SU-DHL-6 (cell line): ENCODE measurements around the gene TTC27.

Experiments used
- H2AFZ ChIP-seq: fragments of 200-600 bp; sonication (generic); 2 replicates; pipeline ENCODE4 v1.6.1; 2014; ENCODE audit warnings: low read depth, mild to moderate bottlenecking, moderate library complexity, mixed read lengths, antibody characterized with exemption, low read length; ENCODE audit not compliant: severe bottlenecking
- H3F3A ChIP-seq: fragments of 200-600 bp; shearing (Covaris generic); 2 replicates; pipeline ENCODE4 v1.6.0; 2016; ENCODE audit warnings: antibody characterized with exemption, mild to moderate bottlenecking; ENCODE audit not compliant: insufficient read depth
- H3K27ac ChIP-seq: fragments of 200-600 bp; sonication (generic); 2 replicates; pipeline ENCODE4 v1.5.1; 2016; ENCODE audit warnings: low read depth, mild to moderate bottlenecking, low read length, moderate library complexity, mixed read lengths
- H3K27me3 ChIP-seq: fragments of 200-600 bp; sonication (generic), shearing (Covaris generic); 2 replicates; pipeline ENCODE4 v1.6.0; 2014; ENCODE audit warnings: mild to moderate bottlenecking, low read length
- H3K36me3 ChIP-seq: fragments of 200-600 bp; sonication (generic); 2 replicates; pipeline ENCODE4 v1.6.1; 2014; ENCODE audit warnings: mild to moderate bottlenecking, low read length, mixed read lengths
- H3K4me2 ChIP-seq: fragments of 300-600, 200-600 bp; shearing (Covaris generic), sonication (generic); 2 replicates; pipeline ENCODE4 v1.6.0; 2014; ENCODE audit warnings: low read length, low read depth, mild to moderate bottlenecking; ENCODE audit not compliant: poor library complexity, severe bottlenecking
- H3K4me3 ChIP-seq: fragments of 200-600 bp; sonication (generic); 2 replicates; pipeline ENCODE4 v1.5.1; 2014; ENCODE audit warnings: antibody characterized with exemption, low read length, mild to moderate bottlenecking, mixed read lengths; ENCODE audit not compliant: insufficient read depth, poor library complexity, severe bottlenecking
- H3K79me2 ChIP-seq: fragments of 200-600 bp; sonication (generic); 2 replicates; pipeline ENCODE4 v1.6.1; 2014; ENCODE audit warnings: mild to moderate bottlenecking, low read length, moderate library complexity; ENCODE audit not compliant: insufficient read depth
- H3K9ac ChIP-seq: fragments of 200-600 bp; sonication (generic); 2 replicates; pipeline ENCODE4 v1.7.0; 2014; ENCODE audit warnings: mild to moderate bottlenecking, low read length
- H3K9me2 ChIP-seq: fragments of 200-600 bp; sonication (generic); replicated peaks from 2 replicates; pipeline ENCODE4 v1.6.1; 2014; ENCODE audit warnings: low read length; ENCODE audit not compliant: insufficient read depth
- H3K9me3 ChIP-seq: fragments of 200-600 bp; sonication (generic); 2 replicates; pipeline ENCODE4 v1.6.1; 2014; ENCODE audit warnings: low read length, mixed read lengths; ENCODE audit not compliant: insufficient read depth
- H4K20me1 ChIP-seq: fragments of 200-600 bp; sonication (generic); 2 replicates; pipeline ENCODE4 v1.6.1; 2014; ENCODE audit warnings: low read depth, mild to moderate bottlenecking, antibody characterized with exemption, low read length, moderate library complexity, mixed read lengths
- EZH2phosphoT487 ChIP-seq: fragments of 200-600 bp; sonication (generic), shearing (Covaris generic); conservative IDR thresholded peaks from 2 replicates; pipeline ENCODE4 v1.6.1; 2018; ENCODE audit warnings: mild to moderate bottlenecking, antibody characterized with exemption, low read length, moderate library complexity, mixed read lengths
- TF ChIP-seq, protein P1 (sequence below): fragments of 200-600 bp; sonication (generic); IDR thresholded peaks from one replicate; pipeline ENCODE4 v1.5.1; 2017; ENCODE audit warnings: antibody characterized with exemption, mild to moderate bottlenecking, low read length, moderate library complexity; ENCODE audit not compliant: insufficient read depth, poor library complexity, severe bottlenecking

TTC27 gene

DNA sequence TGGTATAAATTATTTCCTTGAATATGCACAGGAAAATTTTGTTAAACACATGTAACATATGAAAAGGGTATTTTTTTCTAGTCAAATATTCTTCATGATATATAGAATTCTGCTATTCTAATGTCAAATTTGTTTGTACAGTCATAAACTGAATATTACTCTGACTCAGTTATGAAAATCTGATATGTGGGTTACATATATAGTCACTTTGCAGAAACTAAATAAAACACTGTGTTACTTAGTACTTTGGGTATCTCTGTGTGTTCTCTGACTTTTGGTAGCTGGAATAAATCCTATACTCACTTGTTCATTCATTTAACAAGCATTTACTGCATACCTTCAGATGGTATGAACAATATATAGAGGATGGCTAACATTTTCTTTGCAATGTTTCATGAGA, 159.4 kb downstream of the TTC27 start:
- no peak overlapping the region for H3K9ac ChIP-seq
- H4K20me1 ChIP-seq: no peaks in the 10 kb centered on the region
- H2AFZ ChIP-seq: no peak overlapping the region
- peaks cover 15% of the 10 kb centered on the region; the same call in 1 of the 2 replicates for H3K36me3 ChIP-seq
- no peak overlapping the region for H3K27ac ChIP-seq
- no peaks in the 10 kb centered on the region for H3K9me3 ChIP-seq
- no peak for TF ChIP-seq EZH2phosphoT487
- TF ChIP-seq, protein P1, sequence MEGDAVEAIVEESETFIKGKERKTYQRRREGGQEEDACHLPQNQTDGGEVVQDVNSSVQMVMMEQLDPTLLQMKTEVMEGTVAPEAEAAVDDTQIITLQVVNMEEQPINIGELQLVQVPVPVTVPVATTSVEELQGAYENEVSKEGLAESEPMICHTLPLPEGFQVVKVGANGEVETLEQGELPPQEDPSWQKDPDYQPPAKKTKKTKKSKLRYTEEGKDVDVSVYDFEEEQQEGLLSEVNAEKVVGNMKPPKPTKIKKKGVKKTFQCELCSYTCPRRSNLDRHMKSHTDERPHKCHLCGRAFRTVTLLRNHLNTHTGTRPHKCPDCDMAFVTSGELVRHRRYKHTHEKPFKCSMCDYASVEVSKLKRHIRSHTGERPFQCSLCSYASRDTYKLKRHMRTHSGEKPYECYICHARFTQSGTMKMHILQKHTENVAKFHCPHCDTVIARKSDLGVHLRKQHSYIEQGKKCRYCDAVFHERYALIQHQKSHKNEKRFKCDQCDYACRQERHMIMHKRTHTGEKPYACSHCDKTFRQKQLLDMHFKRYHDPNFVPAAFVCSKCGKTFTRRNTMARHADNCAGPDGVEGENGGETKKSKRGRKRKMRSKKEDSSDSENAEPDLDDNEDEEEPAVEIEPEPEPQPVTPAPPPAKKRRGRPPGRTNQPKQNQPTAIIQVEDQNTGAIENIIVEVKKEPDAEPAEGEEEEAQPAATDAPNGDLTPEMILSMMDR: no peak
- no peak overlapping the region for H3K4me3 ChIP-seq
- no peak overlapping the region for H3K4me2 ChIP-seq
- H3K9me2 ChIP-seq: no peaks in the 10 kb centered on the region
- H3F3A ChIP-seq: no peaks in the 10 kb centered on the region
- H3K79me2 ChIP-seq: no peaks in the 10 kb centered on the region
- no peaks in the 10 kb centered on the region for H3K27me3 ChIP-seq

DNA sequence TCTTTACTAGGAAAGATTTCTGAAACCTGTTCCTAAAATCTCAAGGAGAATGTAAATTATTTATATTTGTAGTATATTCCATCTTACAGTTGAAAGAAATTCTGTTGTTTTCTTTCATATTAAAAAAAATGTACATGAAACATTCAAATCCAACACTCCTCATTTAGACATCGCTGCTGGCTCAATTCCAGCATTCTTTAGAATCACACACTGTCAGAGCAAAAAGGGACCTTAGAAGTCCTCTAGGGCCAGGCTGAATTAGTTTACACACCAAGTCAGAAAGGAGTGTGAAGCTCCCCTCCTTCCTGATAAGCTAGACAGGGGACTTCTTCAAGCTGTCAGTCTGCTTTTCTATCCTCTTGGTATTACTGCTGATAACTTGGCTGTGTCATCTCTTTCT, 160.3 kb downstream of the TTC27 start:
- H2AFZ ChIP-seq: no peak overlapping the region
- H3K27me3 ChIP-seq: no peaks in the 10 kb centered on the region
- H3K79me2 ChIP-seq: no peaks in the 10 kb centered on the region
- H3K4me3 ChIP-seq: no peak overlapping the region
- peaks cover 6% of the 10 kb centered on the region; the same call in 1 of the 2 replicates for H3K36me3 ChIP-seq
- H4K20me1 ChIP-seq: no peaks in the 10 kb centered on the region
- H3F3A ChIP-seq: no peaks in the 10 kb centered on the region
- H3K9me3 ChIP-seq: no peaks in the 10 kb centered on the region
- H3K9me2 ChIP-seq: no peaks in the 10 kb centered on the region
- H3K27ac ChIP-seq: no peak overlapping the region
- TF ChIP-seq, protein P1: no peak
- no peak for TF ChIP-seq EZH2phosphoT487
- H3K9ac ChIP-seq: no peak overlapping the region
- H3K4me2 ChIP-seq: no peak overlapping the region

DNA sequence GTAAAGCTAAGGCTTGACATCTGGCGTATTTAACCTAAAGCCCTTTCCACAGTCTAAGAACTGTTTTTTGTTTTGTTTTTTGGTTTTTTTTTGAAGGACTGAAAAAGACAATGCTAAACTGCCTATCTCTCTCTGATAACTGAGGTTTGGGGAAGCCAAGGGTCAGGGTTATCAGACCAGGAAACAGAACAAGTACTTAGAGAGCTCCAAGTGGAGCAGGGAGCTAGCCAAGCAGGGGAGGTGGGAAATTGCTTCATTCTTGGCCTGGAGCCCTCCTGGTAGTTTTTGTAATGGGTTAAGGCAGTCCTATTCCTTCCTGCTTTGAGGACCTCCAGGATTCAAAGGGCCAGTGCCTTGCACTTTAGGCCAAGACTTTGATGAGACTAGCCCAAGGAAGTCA, 164.6 kb downstream of the TTC27 start:
- Histone ChIP-seq H3F3A (no peaks in the 10 kb centered on the region), H3K36me3 (no peaks in the 10 kb centered on the region), H3K9me3 (no peaks in the 10 kb centered on the region), H3K9ac (no peak overlapping the region), H3K9me2 (no peaks in the 10 kb centered on the region), H3K27ac (no peak overlapping the region), H3K4me2 (no peak overlapping the region), H4K20me1 (no peaks in the 10 kb centered on the region), H3K4me3 (no peak overlapping the region), H3K79me2 (no peaks in the 10 kb centered on the region), H2AFZ (no peak overlapping the region), H3K27me3 (no peaks in the 10 kb centered on the region)
- TF ChIP-seq, protein P1: no peak
- no peak for TF ChIP-seq EZH2phosphoT487

DNA sequence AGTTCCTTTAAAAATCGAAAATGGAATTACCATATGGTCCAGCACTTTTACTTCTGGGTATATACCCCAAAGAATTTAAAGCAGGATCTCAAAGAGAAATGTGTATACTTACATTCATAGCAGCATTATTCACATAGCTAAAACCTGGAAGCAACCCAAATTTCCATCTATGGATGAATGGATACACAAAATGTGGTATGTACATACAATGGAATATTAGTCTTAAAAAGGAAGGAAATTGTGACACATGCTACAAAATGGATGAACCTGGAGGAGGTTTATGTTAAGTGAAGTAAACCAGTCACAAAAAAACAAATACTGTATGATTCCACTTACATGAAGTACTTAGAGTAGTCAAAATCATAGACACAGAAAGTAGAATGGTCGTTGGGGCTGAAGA, 171.0 kb downstream of the TTC27 start:
- H3K27ac ChIP-seq: no peak overlapping the region
- H3K9me3 ChIP-seq: no peaks in the 10 kb centered on the region
- no peak overlapping the region for H3K4me3 ChIP-seq
- no peaks in the 10 kb centered on the region for H3K9me2 ChIP-seq
- no peaks in the 10 kb centered on the region for H3F3A ChIP-seq
- no peaks in the 10 kb centered on the region for H3K79me2 ChIP-seq
- H3K4me2 ChIP-seq: no peak overlapping the region
- no peak overlapping the region for H2AFZ ChIP-seq
- H4K20me1 ChIP-seq: no peaks in the 10 kb centered on the region
- no peaks in the 10 kb centered on the region for H3K27me3 ChIP-seq
- TF ChIP-seq EZH2phosphoT487: no peak
- TF ChIP-seq, protein P1: no peak
- no peak overlapping the region for H3K9ac ChIP-seq
- no peaks in the 10 kb centered on the region for H3K36me3 ChIP-seq
